Mucosa of stomach (tissue), 1 donor: Measurements from ENCODE around the gene DPEP3.

Experiments
- H3K27me3 ChIP-seq: one replicate; pipeline ENCODE4 v1.7.0; 2013; ENCODE audit warnings: mild to moderate bottlenecking, low read length; ENCODE audit not compliant: control insufficient read depth, insufficient read depth
- H3K36me3 ChIP-seq: one replicate; pipeline ENCODE4 v1.7.0; 2013; ENCODE audit warnings: low read length; ENCODE audit not compliant: control insufficient read depth, insufficient read depth
- H3K4me1 ChIP-seq: one replicate; pipeline ENCODE4 v1.7.0; 2013; ENCODE audit warnings: mild to moderate bottlenecking, low read length; ENCODE audit not compliant: control insufficient read depth, insufficient read depth
- H3K4me3 ChIP-seq: one replicate; pipeline ENCODE4 v1.7.0; 2013; ENCODE audit warnings: low read length
- H3K9ac ChIP-seq: one replicate; pipeline ENCODE4 v1.7.0; 2013; ENCODE audit warnings: mild to moderate bottlenecking, low read length, moderate library complexity
- H3K9me3 ChIP-seq: one replicate; pipeline ENCODE4 v1.7.0; 2013; ENCODE audit warnings: mild to moderate bottlenecking, low read length, moderate library complexity; ENCODE audit not compliant: control insufficient read depth
- donor health status: Pancreatic carcinoma.

DPEP3 gene

DNA sequence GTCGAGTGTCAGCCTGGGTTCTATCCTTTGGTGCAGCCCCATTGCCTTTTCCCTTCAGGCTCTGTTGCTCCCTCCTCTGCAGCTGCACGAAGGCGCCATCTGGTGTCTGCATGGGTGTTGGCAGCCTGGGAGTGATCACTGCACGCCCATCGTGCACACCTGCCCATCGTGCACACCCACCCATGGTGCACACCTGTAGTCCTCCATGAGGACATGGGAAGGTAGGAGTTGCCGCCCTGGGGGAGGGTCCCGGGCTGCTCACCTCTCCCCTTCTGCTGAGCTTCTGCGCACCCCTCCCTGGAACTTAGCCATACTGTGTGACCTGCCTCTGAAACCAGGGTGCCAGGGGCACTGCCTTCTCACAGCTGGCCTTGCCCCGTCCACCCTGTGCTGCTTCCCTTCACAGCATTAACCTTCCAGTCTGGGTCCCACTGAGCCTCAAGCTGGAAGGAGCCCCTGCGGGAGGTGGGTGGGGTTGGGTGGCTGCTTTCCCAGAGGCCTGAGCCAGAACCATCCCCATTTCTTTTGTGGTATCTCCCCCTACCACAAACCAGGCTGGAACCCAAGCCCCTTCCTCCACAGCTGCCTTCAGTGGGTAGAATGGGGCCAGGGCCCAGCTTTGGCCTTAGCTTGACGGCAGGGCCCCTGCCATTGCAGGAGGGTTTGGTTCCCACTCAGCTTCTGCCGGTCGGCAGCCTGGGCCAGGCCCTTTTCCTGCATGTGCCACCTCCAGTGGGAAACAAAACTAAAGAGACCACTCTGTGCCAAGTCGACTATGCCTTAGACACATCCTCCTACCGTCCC, 51.5 kb downstream of the DPEP3 start:
- Histone ChIP-seq H3K27me3 (no peaks in the 10 kb centered on the region), H3K4me1 (no peaks in the 10 kb centered on the region), H3K9ac (no peak overlapping the region), H3K4me3 (no peak overlapping the region), H3K36me3 (no peaks in the 10 kb centered on the region), H3K9me3 (no peaks in the 10 kb centered on the region)

DNA sequence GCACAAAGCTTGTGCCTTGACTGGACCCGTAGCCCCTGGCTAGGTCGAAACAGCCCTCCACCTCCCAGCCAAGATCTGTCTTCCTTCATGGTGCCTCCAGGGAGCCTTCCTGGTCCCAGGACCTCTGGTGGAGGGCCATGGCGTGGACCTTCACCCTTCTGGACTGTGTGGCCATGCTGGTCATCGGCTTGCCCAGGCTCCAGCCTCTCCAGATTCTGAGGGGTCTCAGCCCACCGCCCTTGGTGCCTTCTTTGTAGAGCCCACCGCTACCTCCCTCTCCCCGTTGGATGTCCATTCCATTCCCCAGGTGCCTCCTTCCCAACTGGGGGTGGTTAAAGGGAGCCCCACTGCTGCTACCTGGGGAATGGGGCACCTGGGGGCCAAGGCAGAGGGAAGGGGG, 52.2 kb downstream of the DPEP3 start:
- Histone ChIP-seq H3K4me3 (no peak overlapping the region), H3K36me3 (no peaks in the 10 kb centered on the region), H3K9me3 (no peaks in the 10 kb centered on the region), H3K9ac (no peak overlapping the region), H3K27me3 (no peaks in the 10 kb centered on the region), H3K4me1 (no peaks in the 10 kb centered on the region)

DNA sequence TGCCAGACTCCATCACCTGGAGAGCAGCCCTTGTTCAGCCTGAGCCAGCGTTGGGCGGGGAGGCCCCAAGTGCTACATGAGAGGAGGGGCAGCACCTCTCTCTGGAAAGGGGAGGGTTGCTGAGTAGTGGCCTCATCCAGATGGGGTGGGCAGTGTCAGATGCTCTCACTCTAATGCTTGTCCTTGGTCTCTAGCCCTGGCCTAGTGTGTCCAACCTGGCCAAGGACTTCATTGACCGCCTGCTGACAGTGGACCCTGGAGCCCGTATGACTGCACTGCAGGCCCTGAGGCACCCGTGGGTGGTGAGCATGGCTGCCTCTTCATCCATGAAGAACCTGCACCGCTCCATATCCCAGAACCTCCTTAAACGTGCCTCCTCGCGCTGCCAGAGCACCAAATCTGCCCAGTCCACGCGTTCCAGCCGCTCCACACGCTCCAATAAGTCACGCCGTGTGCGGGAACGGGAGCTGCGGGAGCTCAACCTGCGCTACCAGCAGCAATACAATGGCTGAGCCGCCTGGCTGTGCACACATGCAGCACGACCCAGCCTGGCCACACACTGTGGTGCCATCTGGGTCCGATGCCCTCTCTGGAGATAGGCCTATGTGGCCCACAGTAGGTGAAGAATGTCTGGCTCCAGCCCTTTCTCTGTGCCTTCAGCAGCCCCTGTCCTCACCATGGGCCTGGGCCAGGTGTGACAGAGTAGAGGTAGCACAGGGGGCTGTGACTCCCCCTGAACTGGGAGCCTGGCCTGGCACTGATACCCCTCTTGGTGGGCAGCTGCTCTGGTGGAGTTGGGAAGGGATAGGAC, 53.0 kb downstream of the DPEP3 start:
- H3K36me3 ChIP-seq = no peaks in the 10 kb centered on the region
- no peak overlapping the region for H3K9ac ChIP-seq
- H3K9me3 ChIP-seq = no peaks in the 10 kb centered on the region
- no peaks in the 10 kb centered on the region for H3K27me3 ChIP-seq
- no peaks in the 10 kb centered on the region for H3K4me1 ChIP-seq
- no peak overlapping the region for H3K4me3 ChIP-seq

DNA sequence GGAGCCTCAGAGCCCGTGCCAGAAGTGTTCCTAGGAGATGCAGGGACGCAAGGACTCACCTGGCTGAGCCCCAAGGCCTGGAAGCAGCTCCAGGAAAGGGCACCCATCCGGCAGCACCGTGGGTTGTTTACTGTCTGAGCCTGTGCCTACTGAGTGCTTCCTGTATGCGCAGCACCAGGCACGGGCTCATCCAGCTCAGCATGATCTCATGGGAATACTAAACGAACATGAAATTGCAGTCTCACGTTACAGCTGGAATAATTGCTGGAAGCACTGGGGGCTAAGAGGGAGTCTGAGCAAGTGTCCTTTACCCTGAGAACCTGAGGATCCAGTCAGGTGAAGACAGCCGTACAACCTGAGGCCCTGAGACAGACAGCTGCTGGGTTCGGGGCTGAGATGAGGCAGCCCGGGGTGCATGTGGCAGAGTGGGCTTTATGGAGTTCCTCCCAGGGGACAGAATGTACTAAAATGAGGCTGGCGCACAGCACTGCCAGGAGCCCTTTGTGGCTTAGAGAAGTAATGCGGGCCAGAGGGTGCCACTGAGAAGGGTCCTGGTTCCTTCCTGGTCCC, 54.0 kb downstream of the DPEP3 start:
- Histone ChIP-seq H3K4me3 (no peak overlapping the region), H3K36me3 (no peaks in the 10 kb centered on the region), H3K27me3 (no peaks in the 10 kb centered on the region), H3K9ac (no peak overlapping the region), H3K9me3 (no peaks in the 10 kb centered on the region), H3K4me1 (no peaks in the 10 kb centered on the region)
